Measurements from ENCODE around the gene STK32A.

The STK32A gene

GRCh38 chr5:147427521-147428401 lies 192.9 kb downstream of the STK32A start:
- no peak for DNase-seq

DNA sequence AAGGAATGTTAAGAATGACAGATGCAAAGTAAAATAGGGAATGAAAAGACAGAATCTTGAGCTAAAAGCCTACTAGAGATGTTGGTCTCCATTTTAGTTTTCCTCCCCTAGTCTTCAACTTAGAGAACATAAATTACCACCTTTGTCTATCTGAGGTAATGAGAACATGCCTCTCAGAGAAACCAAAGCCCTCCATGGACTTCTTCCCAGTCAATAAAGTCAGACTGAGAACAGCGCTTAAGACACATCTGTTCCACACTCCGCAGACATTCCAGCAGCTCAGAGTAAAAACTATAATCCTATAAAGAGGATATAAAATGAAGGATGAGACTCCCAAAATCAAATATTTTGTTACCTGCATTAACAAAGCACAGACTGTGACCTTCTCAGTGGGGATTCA lies 195.8 kb downstream of the STK32A start:
- no peak for DNase-seq

- DNase-seq = no peak
Observed at GRCh38 chr5:147431586-147431985, 196.8 kb downstream of the STK32A start.

DNA sequence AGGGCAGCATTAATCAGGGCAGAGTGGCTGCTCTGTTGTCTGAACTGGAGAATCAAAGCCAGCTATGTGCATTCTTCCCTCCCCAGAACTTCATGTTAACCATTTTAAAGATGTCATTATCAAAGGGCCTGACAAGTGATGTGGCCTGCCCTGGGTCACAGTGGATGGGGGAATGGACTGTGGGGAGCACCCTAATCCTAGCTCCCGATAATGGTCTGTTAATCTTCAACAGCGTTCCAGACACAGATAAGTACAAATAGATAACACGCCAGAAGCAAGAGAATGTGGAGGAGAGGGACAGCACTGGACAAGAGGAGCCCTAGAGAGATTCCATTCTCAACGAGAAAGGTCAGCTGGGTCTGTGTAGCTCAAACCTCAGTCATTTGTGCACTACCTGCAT lies 197.5 kb downstream of the STK32A start:
- DNase-seq = no peak

DNA sequence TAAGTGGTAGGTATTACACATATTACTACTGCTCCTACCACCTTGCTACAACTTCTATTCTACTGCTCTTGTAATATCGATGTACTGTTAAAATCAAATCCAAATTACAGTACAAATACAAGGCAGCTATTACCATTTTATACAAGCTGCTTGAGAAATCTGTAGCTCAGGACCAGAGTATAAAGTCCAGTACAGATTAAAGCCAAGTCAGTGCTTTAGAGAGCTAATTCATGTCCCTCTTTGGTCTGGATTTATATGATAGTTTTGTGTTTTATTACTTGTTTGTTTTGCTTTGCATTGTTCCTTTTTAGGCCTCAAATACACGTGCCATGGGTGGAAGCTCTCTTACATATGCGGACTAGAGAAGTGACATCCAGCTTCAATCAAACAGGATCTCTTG lies 199.2 kb downstream of the STK32A start:
- no peak for DNase-seq

DNA sequence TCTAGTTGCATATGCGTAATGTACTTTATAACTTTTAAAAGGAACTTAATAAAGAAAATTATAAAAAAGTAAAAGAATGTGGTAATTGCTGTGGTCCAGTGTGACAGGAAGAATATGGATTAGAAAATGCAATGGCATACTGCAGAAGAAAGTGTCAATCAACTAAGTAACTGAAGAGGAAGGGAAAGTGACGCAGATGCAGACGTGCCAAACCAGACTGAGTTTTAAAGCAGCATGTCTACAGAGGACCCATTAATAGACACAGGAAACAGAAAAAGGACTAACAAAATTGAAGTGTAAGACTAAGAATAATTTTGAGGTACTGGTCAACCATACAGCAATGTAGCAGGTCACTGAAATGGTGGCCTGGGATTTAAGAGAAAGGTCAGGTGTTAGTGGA lies 201.8 kb downstream of the STK32A start:
- DNase-seq = no peak

DNA sequence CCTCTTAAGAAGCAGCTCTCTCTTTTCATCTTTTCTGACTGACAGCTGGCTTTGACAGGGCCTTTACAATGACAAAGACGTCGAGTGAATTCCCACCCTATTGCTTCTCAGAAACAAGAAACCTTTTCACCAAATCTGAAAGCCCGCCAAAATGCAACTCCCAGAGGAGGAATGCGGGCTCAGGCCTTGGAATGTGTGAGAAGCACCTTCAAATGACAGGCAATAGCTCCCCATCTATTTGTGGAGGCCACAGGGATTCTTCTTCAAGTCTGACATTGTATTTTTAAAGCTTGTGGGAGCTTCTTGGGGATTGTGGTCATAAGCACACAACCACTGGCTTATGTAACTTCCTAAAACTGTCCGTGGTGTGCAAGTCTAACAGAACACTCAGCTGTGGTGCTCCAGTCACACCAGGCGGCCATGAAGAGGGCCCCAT lies 202.4 kb downstream of the STK32A start:
- DNase-seq = no peak

Data from activated effector memory CD4-positive, alpha-beta T cell treated with Interleukin-2 at 50 U/mL for 16 hours (primary cell).